ENCODE results near the gene SLC15A1.
A peak's percentile ranks its signal among the peaks of the same experiment; 100 is the strongest.
"Not testable (repeated sequence)": the region's sequence is repeated elsewhere in the genome, so short reads cannot be mapped to it uniquely, and the experiment has no call there.

Gene SLC15A1

GRCh38 chr13:98781045-98781444 lies 28.6 kb upstream of the SLC15A1 start:
- no peak for DNase-seq

- DNase-seq = no peak
Measured at GRCh38 chr13:98780451-98780850, 28.0 kb upstream of the SLC15A1 start.

DNA sequence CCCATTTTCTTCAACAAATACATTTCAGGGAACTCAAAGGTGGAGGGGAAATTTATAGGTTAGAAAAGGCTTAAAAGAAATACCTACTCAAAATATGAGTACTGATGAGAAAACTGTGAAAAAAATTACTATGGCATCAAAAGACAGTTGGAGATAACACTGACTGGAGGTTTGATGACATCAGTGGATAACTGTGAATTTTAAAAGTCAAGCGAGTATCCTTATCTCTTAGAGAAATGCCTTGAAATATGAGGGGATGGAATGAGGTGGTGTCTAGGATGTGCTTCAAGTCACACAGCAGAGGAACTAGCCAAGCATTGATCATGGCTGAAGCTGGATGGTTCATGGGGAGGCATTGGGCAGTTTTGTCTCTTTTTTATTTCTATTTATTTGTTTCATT lies 27.2 kb upstream of the SLC15A1 start:
- DNase-seq = no peak

DNA sequence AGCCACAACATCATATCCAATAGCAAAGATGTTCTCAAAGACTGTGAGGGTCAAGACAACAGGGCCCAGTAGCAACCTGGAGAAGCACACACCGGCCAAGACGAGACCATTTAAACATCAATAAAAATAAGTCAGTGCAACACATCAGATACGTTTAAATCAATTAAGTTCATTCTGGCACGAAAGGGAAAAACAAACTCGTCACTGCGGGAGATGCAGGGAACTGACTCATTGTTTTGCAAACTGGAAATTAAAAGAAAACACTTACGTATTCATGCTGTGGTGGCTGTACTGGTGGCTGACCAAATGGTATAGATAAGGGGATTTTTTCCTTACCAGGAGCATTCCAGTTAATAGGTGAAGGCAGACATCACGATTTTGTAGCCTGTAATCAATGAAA lies 26.3 kb upstream of the SLC15A1 start:
- DNase-seq = no peak

GRCh38 chr13:98776644-98777043 lies 24.2 kb upstream of the SLC15A1 start:
- no peak for DNase-seq

GRCh38 chr13:98775844-98776598 lies 23.5 kb upstream of the SLC15A1 start:
- no peak for DNase-seq

DNA sequence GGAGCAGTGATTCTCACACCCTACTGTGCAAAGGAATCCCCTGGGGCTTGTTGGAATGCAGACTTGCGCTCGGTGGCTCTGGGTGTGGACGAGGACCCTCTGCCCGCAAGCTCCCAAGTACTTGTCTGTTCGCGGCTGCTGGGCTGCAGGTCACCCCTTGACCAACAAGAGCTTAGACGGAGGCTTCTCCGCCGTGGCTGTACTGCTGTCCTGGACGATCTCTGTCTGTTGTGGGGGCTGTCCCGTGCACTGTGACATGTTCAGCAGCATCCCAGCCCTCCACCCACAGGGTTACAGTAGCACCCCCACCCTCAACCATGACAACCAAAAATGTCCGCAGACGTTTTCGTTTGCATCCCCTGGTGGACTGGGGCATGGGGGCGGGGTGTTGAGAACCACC lies 22.9 kb upstream of the SLC15A1 start:
- DNase-seq = no peak

GRCh38 chr13:98774776-98775175 lies 22.3 kb upstream of the SLC15A1 start:
- DNase-seq = no peak

- DNase-seq = no peak
Measured at GRCh38 chr13:98773921-98774320, 21.4 kb upstream of the SLC15A1 start.

GRCh38 chr13:98772794-98773452 lies 20.5 kb upstream of the SLC15A1 start:
- no peak for DNase-seq

DNA sequence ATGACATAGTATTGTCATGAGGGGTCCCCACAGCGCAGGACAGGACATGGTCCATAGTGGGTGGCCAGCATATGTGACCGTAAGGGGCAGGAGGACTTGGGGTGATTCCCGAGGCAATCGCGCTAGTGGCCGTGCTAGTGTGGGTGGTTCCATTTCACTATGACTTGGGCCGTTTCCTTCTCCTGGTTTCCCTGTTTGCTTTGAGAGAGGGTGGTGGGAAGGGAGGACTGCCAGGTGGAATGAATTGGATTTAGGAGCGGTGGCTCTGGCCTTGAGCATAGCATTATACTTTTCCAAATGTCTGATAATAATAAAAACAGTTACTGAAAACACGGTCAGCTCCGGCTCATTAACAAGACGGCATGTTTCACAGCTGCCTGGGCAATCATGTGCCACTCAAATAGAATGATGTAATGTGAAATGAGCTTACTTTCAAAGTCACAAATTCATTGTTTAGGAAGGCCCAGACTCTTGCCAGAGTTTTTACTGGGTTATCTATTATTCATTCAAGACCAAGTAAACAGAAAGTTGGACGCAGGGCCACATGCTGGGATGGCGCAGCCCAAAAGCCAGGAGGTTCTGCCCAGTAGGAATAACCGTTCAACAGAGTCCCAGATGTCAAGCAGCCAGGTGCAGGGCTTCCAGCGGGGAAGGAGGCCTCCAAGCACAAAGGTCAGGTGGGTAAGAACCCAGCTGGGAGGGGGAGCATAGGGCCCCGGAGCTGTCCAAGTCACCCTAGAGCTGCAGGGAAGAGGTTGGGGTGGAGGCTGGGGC lies 19.6 kb upstream of the SLC15A1 start:
- peak; percentile 19 for DNase-seq

- DNase-seq = no peak
Measured at GRCh38 chr13:98769736-98770135, 17.3 kb upstream of the SLC15A1 start.

- no peak for DNase-seq
Measured at GRCh38 chr13:98768522-98768921, 16.1 kb upstream of the SLC15A1 start.

- no peak for DNase-seq
Measured at GRCh38 chr13:98766697-98767096, 14.2 kb upstream of the SLC15A1 start.

DNA sequence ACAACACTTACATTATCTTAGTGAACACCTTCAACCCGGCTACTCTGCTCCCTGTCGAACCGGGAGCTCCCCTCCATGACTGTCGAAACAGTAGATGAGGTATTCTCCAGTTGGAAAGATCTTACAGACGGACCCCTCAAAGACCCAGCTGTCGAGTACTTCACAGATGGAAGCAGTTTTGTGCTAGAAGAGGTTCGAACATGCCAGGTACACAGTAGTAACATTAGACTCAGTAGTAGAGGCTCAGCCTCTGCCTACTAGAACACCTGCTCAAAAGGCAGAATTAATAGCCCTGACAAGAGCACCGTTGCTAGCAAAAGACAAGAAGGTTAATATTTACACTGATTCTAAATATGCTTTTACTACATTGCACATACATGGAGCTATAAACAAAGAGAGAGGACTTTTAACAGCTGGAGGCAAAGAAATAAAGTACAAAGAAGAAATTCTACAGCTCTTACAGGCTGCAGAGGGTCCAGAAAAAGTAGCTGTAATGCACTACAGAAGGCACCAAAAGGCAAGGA lies 13.6 kb upstream of the SLC15A1 start:
- DNase-seq = no peak

- DNase-seq = no peak
Measured at GRCh38 chr13:98761986-98762616, 9.6 kb upstream of the SLC15A1 start.

GRCh38 chr13:98761126-98761985 lies 8.9 kb upstream of the SLC15A1 start:
- DNase-seq = no peak

DNA sequence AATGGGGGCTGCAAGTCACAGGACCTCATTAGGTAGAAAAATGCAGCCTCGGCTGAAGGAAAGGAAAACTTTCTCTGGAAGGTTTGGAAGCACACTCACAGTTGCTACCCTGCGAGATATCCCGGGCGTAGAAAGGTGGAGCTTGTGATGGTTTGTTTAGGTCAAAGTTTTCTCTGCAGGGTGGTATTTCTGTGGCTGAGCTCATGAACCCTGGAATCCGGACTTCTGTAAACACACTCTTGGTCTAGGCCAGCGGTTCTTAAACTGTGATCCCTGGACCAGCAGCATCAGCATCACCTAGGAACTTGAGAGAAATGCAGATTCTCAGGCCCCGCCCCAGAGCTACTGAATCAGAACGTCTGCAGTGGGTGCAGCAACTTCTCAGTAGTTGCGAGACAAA lies 3.3 kb upstream of the SLC15A1 start:
- no peak for DNase-seq

GRCh38 chr13:98755116-98755515 lies 2.6 kb upstream of the SLC15A1 start:
- DNase-seq = no peak

DNA sequence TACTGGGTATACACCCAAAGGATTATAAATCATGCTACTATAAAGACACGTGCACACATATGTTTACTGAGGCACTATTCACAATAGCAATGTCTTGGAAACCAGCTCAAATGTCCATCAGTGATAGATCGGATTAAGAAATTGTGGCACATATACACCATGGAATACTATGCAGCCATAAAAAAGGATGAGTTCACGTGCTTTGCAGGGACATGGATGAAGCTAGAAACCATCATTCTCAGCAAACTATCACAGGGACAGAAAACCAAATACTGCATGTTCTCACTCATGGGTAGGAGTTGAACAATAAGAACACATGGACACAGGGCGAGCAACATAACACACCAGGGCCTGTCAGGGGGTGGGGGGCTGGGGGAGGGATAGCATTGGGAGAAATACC lies 2.0 kb upstream of the SLC15A1 start:
- DNase-seq = not testable (repeated sequence)

DNA sequence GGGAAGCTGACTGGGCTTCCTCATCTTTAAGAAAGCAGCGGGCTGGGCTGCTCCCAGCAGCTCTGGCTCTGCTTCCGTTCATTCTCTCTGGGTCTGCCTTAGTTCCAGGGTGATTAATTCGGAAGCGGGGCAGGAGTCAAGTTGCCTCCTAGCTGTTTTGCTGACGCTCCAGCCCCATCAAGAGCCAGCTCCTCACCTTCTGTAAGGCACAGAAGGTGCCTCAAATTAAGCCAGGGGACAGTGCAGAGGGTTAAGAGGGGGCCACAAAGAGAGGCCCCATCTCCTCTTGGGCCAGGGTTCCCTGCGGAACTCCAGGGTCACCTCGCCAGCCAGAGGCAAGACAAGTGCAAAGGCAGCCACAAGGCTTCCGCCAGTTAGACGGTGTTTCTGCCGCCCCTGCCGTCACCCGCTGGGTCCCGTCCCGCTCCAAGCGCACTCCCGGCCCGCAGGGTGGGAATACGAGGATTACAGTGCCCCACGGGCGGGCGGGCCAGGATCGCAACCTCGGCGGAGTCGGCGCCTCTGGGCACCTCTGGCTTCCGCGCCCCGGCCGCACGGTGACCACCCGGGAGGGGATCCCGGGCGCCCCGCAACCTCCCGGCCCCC lies 508 bp downstream of the SLC15A1 start:
- DNase-seq = no peak

GRCh38 chr13:98751367-98751782 lies 1.1 kb downstream of the SLC15A1 start:
- no peak for DNase-seq
